A549 (cell line): ENCODE results near the gene UBE2E2. TPM values are rescaled to one million over a fixed set of nuclear protein-coding genes. Genes with fewer than 3 reads are reported as not detected.

Experiments
- ATAC-seq, 2 experiments: fragments of 200-7000 bp in 1 of 2; fragments of >200 bp in 1 of 2; cut with Nextera tagmentation in 1 of 2; cut with Tn5 transposase in 1 of 2; 3 replicates each; pipeline versions ENCODE4 v1.8.0 to v1.9.1; 2018 to 2020; ENCODE audit warnings: mild to moderate bottlenecking in 1 of 2, moderate library complexity in 1 of 2
- CTCF ChIA-PET: fragments of 300-600 bp; sonication (Branson Sonifier 250); formaldehyde crosslinking; extraction: SDS; loops from one replicate; lab custom pipeline; 2021; ENCODE audit warnings: antibody characterized with exemption, inconsistent platforms; lab: Yijun Ruan, JAX
- POLR2A ChIA-PET: fragments of 350-600 bp; formaldehyde crosslinking; extraction: SDS; loops from one replicate; lab custom pipeline; 2021; ENCODE audit warnings: antibody characterized with exemption, inconsistent platforms; lab: Yijun Ruan, JAX
- DNase-seq, 2 experiments: peaks; one replicate each; pipeline versions ENCODE4 v3.0.0 to v3.0.0-alpha.2; 2011 to 2016; ENCODE audit warnings: low read depth in 1 of 2, low spot score in 1 of 2
- FAIRE-seq: peaks from 2 replicates; lab custom pipeline; 2011; peaks lifted over from hg19 to GRCh38; lab: Jason Lieb, UNC
- H3K27ac ChIP-seq, 2 experiments: fragments of >200 bp; sonication (Bioruptor Twin); formaldehyde crosslinking; 3 replicates each; pipeline ENCODE4 v1.5.1; 2016 to 2017
- H3K4me1 ChIP-seq: fragments of >200 bp; sonication (Bioruptor Twin); formaldehyde crosslinking; 3 replicates; pipeline ENCODE4 v1.6.1; 2016
- H3K4me2 ChIP-seq: fragments of >200 bp; sonication (Bioruptor Twin); formaldehyde crosslinking; 3 replicates; pipeline ENCODE4 v1.6.1; 2016
- H3K4me3 ChIP-seq: fragments of >200 bp; sonication (Bioruptor Twin); formaldehyde crosslinking; 3 replicates; pipeline ENCODE4 v1.5.1; 2016
- H3K9me3 ChIP-seq: fragments of >200 bp; sonication (Bioruptor Twin); formaldehyde crosslinking; 3 replicates; pipeline ENCODE4 v1.6.1; 2016
- EP300 ChIP-seq, 2 experiments: fragments of >200 bp; sonication (Bioruptor Twin); formaldehyde crosslinking; IDR thresholded peaks; 2 replicates in 1 of 2; 3 replicates in 1 of 2; pipeline ENCODE4 v1.6.1; 2016 to 2017
- ESRRA ChIP-seq: fragments of 150-350 bp; IDR thresholded peaks from 2 replicates; pipeline ENCODE4 v1.6.1; 2014; ENCODE audit warnings: mild to moderate bottlenecking, low read length, borderline replicate concordance
- FOSL2 ChIP-seq, 2 experiments: fragments of 450-650 bp in 1 of 2; fragments of >200 bp in 1 of 2; sonication (Bioruptor Twin) in 1 of 2; formaldehyde crosslinking; IDR thresholded peaks; 2 replicates each; pipeline versions ENCODE4 v1.5.0 to v1.6.1; 2016 to 2020; ENCODE audit warnings: mild to moderate bottlenecking in 1 of 2, moderate library complexity in 1 of 2
- FOXS1 ChIP-seq: fragments of 250-450 bp; sonication (Bioruptor Pico); IDR thresholded peaks from 2 replicates; pipeline ENCODE4 v1.5.0; 2020; ENCODE audit warnings: mild to moderate bottlenecking, moderate library complexity
- HDAC2 ChIP-seq: fragments of 200-600 bp; sonication (generic); IDR thresholded peaks from 2 replicates; pipeline ENCODE4 v1.6.1; 2016
- HEYL ChIP-seq: fragments of 250-450 bp; sonication (Bioruptor Pico); IDR thresholded peaks from 2 replicates; pipeline ENCODE4 v1.8.0; 2021; ENCODE audit warnings: mild to moderate bottlenecking, moderate library complexity
- HOXB5 ChIP-seq: fragments of 250-450 bp; sonication (Bioruptor Pico); IDR thresholded peaks from 2 replicates; pipeline ENCODE4 v1.5.0; 2020; ENCODE audit warnings: mild to moderate bottlenecking, moderate library complexity
- JUNB ChIP-seq: fragments of >200 bp; sonication (Bioruptor Twin); formaldehyde crosslinking; IDR thresholded peaks from 2 replicates; pipeline ENCODE4 v1.6.1; 2016
- MAFK ChIP-seq: fragments of 450-650 bp; IDR thresholded peaks from 2 replicates; pipeline ENCODE4 v1.6.1; 2014; ENCODE audit not compliant: partially characterized antibody
- MAZ ChIP-seq: fragments of 150-350 bp; IDR thresholded peaks from 2 replicates; pipeline ENCODE4 v1.6.1; 2014; ENCODE audit warnings: antibody characterized with exemption, low read depth, low read length, borderline replicate concordance
- NFE2L2 ChIP-seq: fragments of 150-350 bp; conservative IDR thresholded peaks from 2 replicates; pipeline ENCODE4 v1.6.1; 2014; ENCODE audit warnings: low read length
- NPAS2 ChIP-seq: fragments of 250-450 bp; sonication (Bioruptor Pico); IDR thresholded peaks from 2 replicates; pipeline ENCODE4 v1.8.0; 2022; ENCODE audit warnings: mild to moderate bottlenecking, moderate library complexity, borderline replicate concordance
- NR3C1 ChIP-seq: fragments of >200 bp; sonication (Bioruptor Twin); formaldehyde crosslinking; IDR thresholded peaks from 3 replicates; pipeline ENCODE4 v1.6.1; 2017
- POLR2A ChIP-seq: IDR thresholded peaks from 2 replicates; pipeline ENCODE4 v1.6.1; 2012; ENCODE audit warnings: mild to moderate bottlenecking, low read length
- POLR2AphosphoS2 ChIP-seq: conservative IDR thresholded peaks from 2 replicates; pipeline ENCODE4 v1.6.1; 2012; ENCODE audit warnings: low read length, improper control_type of control experiment, inconsistent platforms
- RARB ChIP-seq: fragments of 250-450 bp; sonication (Bioruptor Pico); IDR thresholded peaks from 2 replicates; pipeline ENCODE4 v1.8.0; 2021; ENCODE audit warnings: mild to moderate bottlenecking, moderate library complexity
- RNF2 ChIP-seq: fragments of 200-600 bp; sonication (generic); IDR thresholded peaks from 2 replicates; pipeline ENCODE4 v1.6.1; 2016; ENCODE audit warnings: low read depth, mild to moderate bottlenecking, antibody characterized with exemption, moderate library complexity, borderline replicate concordance
- SREBF2 ChIP-seq: fragments of 450-650 bp; IDR thresholded peaks from 2 replicates; pipeline ENCODE4 v1.6.1; 2014; ENCODE audit warnings: mild to moderate bottlenecking, moderate library complexity
- TFCP2L1 ChIP-seq: fragments of 250-450 bp; sonication (Bioruptor Pico); IDR thresholded peaks from 2 replicates; pipeline ENCODE4 v1.5.0; 2021; ENCODE audit warnings: mild to moderate bottlenecking
- TP53 ChIP-seq: fragments of 250-450 bp; sonication (Bioruptor Pico); IDR thresholded peaks from 2 replicates; pipeline ENCODE4 v1.5.0; 2021; ENCODE audit warnings: mild to moderate bottlenecking, moderate library complexity
- ZNF302 ChIP-seq: fragments of 250-450 bp; sonication (Bioruptor Pico); IDR thresholded peaks from 2 replicates; pipeline ENCODE4 v1.9.0; 2021; ENCODE audit warnings: inconsistent platforms, mild to moderate bottlenecking, moderate library complexity
- WGBS: methylation state at CpG from one replicate; pipeline ENCODE4 v1.1.6; 2017; ENCODE audit errors: missing lambda C conversion rate; 5-methylcytosine and 5-hydroxymethylcytosine counted together
- polyA plus RNA-seq, 4 experiments: library from polyadenylated mRNA; depleted of rRNA in 3 of 4; stranded (reverse); fragments of >200 nt; fragmentation: RNase III in 1 of 4; extraction: RNeasy Plus Mini Kit Qiagen cat#74134 plus additional on column Dnase treatment in 1 of 4; gene quantifications; 2 replicates in 3 of 4; 3 replicates in 1 of 4; pipeline ENCODE4 v1.2.3, GENCODE V29; 2011 to 2017
- TF ChIP-seq, protein P1 (sequence below): fragments of 250-450 bp; sonication (Bioruptor Pico); IDR thresholded peaks from 2 replicates; pipeline ENCODE4 v1.5.0; 2021; ENCODE audit warnings: mild to moderate bottlenecking, moderate library complexity, borderline replicate concordance
- TF ChIP-seq, protein P2 (sequence below): IDR thresholded peaks from 2 replicates; pipeline ENCODE4 v1.6.1; 2012
- TF ChIP-seq, protein P3 (sequence below): fragments of 450-650 bp; IDR thresholded peaks from 2 replicates; pipeline ENCODE4 v1.6.1; 2014; ENCODE audit warnings: antibody characterized with exemption
- TF ChIP-seq, protein P4 (sequence below): fragments of >200 bp; sonication (Bioruptor Twin); formaldehyde crosslinking; IDR thresholded peaks from 3 replicates; pipeline ENCODE4 v1.5.1; 2016
- TF ChIP-seq, protein P5 (sequence below): IDR thresholded peaks from 2 replicates; pipeline ENCODE4 v1.6.1; 2012

UBE2E2 gene
- polyA plus RNA-seq, 2 of the 4 experiments (the other 2 are of a cell fraction): 28.3 to 56.1 TPM

DNA sequence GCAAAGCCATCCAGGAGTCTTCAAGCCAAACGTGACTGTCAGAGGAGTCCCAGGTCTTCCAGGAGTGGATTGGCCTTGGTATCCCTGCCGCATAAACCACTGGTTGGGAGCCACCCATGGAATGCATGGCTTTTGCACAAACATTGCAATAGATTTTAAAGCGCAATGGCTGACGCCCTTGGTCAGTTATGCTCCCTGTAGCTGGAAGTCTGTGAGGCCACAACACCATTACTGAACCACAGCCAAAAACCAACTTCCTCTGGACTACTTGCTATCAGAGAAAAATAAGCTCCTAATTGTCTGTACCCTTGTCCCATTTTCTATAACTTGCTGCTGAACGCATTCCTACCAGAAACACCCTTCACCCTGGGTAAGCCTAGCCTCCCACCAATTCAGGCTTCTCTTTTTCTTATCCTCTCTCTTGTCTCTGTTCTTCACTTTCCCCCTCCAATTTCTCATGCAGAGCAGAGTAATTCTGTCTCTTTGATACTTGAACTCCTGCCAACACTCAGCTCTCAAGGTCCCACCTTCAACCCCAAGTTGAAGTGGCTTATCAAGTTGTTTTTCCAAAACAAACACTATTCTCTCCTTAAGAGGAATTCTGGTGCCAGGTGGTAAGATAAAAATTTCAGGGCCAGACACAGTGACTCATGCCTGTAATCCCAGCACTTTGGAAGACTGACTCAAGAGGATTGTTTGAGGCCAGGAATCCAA is 426.2 kb downstream of the UBE2E2 start (continued):
- TF ChIP-seq JUNB (peak; percentile 66), RARB (CRISPR knock-in tag) (no peak), HEYL (CRISPR knock-in tag) (no peak), HDAC2 (no peak), MAZ (no peak), FOXS1 (CRISPR knock-in tag) (no peak)
- TF ChIP-seq, protein P1, sequence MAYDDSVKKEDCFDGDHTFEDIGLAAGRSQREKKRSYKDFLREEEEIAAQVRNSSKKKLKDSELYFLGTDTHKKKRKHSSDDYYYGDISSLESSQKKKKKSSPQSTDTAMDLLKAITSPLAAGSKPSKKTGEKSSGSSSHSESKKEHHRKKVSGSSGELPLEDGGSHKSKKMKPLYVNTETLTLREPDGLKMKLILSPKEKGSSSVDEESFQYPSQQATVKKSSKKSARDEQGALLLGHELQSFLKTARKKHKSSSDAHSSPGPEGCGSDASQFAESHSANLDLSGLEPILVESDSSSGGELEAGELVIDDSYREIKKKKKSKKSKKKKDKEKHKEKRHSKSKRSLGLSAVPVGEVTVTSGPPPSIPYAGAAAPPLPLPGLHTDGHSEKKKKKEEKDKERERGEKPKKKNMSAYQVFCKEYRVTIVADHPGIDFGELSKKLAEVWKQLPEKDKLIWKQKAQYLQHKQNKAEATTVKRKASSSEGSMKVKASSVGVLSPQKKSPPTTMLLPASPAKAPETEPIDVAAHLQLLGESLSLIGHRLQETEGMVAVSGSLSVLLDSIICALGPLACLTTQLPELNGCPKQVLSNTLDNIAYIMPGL (CRISPR knock-in tag): no peak

DNA sequence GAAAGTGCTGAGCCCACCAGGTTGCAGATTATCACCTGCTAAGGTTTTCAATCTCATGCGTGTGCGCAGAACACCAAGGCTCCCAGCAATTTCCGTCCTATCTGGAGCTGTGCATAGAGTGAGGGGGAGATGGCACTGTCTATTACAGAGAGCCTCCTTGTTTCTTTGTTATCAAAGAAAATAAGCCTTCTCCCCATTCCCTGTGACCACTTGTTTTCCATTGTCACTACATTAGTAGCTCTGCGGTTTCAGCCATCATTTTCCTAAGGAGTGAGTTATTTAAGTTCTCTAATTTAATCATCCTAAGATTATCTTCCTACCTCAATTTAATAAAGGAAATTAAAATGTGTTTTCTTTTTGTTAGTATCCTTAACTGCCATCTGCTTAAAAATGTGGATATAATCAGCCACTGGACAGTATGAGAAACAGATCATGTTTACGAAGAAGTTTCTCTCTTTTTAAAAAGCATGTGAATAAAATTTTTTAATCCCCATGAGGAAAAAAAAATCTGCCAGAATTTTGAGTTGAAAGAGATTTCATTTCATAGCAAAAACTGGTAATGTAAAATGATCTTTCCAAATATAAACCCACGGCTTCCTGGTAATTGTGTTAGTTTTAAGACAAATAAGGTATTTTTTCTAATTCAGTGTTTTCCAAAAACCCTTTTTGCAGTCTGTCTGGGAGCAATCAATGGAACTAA is 430.3 kb downstream of the UBE2E2 start:
- POLR2A ChIA-PET: no interaction called here
- CTCF ChIA-PET: interaction anchor here (0.7 kb wide), 1 partner anchor 442 kb away, joined by 3 read pairs; no protein-coding TSS in a partner anchor
- Histone ChIP-seq H3K9me3 (no peaks in the 10 kb centered on the region), H3K4me2 (no peak overlapping the region), H3K4me1 (peaks cover 19% of the 10 kb centered on the region), H3K27ac (no peak overlapping the region), H3K4me3 (no peak overlapping the region)
- FAIRE-seq (no peak), DNase-seq (no peak), ATAC-seq (peak in 1 of 2 experiments; percentile 31; a peak in 1 of 6 replicates)
- TF ChIP-seq, protein P2, sequence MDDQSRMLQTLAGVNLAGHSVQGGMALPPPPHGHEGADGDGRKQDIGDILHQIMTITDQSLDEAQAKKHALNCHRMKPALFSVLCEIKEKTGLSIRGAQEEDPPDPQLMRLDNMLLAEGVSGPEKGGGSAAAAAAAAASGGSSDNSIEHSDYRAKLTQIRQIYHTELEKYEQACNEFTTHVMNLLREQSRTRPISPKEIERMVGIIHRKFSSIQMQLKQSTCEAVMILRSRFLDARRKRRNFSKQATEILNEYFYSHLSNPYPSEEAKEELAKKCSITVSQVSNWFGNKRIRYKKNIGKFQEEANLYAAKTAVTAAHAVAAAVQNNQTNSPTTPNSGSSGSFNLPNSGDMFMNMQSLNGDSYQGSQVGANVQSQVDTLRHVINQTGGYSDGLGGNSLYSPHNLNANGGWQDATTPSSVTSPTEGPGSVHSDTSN: no peak
- no peak for TF ChIP-seq NR3C1
- 88% methylated on average over 6 of the region's 6 CpGs for WGBS

DNA sequence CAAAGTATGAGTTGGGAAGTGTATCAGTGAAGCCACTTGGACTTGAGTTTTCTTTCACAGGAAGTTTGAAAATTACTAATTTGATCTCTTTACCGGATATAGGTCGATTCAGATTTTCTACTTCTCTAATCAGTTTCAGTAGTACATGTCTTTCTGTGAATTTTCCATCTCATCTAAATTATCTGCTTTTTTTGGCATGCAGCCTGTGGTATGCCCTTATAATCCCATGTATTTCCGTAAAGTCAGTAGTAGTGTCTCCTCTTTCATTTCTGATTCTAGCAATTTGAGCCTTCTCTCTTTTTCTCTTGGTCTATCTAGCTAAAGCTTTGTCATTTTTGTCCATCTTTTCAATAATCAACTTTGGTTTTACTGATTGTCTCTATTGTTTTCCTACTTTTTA is 434.2 kb downstream of the UBE2E2 start:
- no peak overlapping the region for H3K4me2 ChIP-seq
- H3K9me3 ChIP-seq: no peaks in the 10 kb centered on the region
- H3K4me1 ChIP-seq: no peaks in the 10 kb centered on the region
- H3K4me3 ChIP-seq: no peak overlapping the region
- POLR2A ChIA-PET: no interaction called here
- TF ChIP-seq SREBF2 (no peak), HDAC2 (no peak), NPAS2 (CRISPR knock-in tag) (no peak), MAFK (no peak)
- CTCF ChIA-PET: no interaction called here
- H3K27ac ChIP-seq: no peak overlapping the region
- no peak for DNase-seq
- 93% methylated on average over 3 of the region's 3 CpGs for WGBS
- no peak for ATAC-seq
- no peak for FAIRE-seq

DNA sequence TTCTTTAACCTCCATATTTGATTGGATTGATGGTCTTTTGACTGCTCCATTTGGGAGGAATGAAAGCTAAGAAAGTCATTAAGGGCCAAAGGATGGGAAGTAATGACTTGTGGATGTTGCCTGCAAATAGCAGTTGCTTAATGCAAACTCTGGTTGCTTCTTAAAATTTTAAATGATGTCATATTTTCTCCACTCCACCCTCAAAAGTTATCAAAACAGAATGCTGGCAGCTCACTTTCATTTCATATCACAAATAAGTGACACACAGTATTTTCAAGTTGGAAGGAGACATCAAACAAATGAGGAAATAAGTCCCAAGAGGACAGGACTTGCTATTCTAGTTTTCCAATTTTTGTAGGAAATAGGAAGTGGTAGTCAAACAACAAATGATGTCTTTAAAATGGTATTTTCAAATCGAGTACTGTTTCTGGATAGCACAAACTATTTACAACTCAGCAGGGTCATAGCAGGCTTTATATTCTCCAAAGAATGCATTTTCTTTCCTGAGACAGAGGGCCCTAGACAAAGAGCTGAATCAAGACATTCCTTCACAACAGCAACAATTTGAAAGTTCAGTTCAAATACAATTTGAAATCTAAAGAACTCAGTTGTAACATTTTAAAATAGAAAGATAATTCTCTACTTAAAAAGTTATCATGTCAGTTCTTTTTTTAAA is 437.5 kb downstream of the UBE2E2 start:
- no peak overlapping the region for H3K4me2 ChIP-seq
- WGBS: 3% methylated on average over 1 of the region's 1 CpG
- ATAC-seq: no peak
- no peak for FAIRE-seq
- H3K4me3 ChIP-seq: no peak overlapping the region
- H3K27ac ChIP-seq: no peak overlapping the region
- DNase-seq: no peak
- no peaks in the 10 kb centered on the region for H3K4me1 ChIP-seq
- POLR2A ChIA-PET: no interaction called here
- CTCF ChIA-PET: no interaction called here
- no peaks in the 10 kb centered on the region for H3K9me3 ChIP-seq
- TF ChIP-seq, protein P3, sequence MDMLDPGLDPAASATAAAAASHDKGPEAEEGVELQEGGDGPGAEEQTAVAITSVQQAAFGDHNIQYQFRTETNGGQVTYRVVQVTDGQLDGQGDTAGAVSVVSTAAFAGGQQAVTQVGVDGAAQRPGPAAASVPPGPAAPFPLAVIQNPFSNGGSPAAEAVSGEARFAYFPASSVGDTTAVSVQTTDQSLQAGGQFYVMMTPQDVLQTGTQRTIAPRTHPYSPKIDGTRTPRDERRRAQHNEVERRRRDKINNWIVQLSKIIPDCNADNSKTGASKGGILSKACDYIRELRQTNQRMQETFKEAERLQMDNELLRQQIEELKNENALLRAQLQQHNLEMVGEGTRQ: no peak
- TF ChIP-seq RNF2 (no peak), ESRRA (no peak), NFE2L2 (no peak), TP53 (CRISPR knock-in tag) (no peak), POLR2AphosphoS2 (no peak), HOXB5 (no peak), EP300 (IDR thresholded peaks at IDR 0.05) (no peak), FOSL2 (IDR thresholded peaks at IDR 0.05) (no peak), FOSL2 (CRISPR knock-in tag; IDR thresholded peaks at IDR 0.05) (no peak), TFCP2L1 (CRISPR knock-in tag) (no peak), ZNF302 (CRISPR knock-in tag) (no peak), POLR2A (no peak), RARB (CRISPR knock-in tag) (no peak)
- TF ChIP-seq, protein P4, sequence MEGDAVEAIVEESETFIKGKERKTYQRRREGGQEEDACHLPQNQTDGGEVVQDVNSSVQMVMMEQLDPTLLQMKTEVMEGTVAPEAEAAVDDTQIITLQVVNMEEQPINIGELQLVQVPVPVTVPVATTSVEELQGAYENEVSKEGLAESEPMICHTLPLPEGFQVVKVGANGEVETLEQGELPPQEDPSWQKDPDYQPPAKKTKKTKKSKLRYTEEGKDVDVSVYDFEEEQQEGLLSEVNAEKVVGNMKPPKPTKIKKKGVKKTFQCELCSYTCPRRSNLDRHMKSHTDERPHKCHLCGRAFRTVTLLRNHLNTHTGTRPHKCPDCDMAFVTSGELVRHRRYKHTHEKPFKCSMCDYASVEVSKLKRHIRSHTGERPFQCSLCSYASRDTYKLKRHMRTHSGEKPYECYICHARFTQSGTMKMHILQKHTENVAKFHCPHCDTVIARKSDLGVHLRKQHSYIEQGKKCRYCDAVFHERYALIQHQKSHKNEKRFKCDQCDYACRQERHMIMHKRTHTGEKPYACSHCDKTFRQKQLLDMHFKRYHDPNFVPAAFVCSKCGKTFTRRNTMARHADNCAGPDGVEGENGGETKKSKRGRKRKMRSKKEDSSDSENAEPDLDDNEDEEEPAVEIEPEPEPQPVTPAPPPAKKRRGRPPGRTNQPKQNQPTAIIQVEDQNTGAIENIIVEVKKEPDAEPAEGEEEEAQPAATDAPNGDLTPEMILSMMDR: no peak
- TF ChIP-seq, protein P5, sequence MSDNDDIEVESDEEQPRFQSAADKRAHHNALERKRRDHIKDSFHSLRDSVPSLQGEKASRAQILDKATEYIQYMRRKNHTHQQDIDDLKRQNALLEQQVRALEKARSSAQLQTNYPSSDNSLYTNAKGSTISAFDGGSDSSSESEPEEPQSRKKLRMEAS: no peak
